CD4-positive, alpha-beta T cell treated with Interleukin-15 for 1 hour (primary cell): ENCODE results near the gene SNX21.
"Not testable (repeated sequence)": the region's sequence is repeated elsewhere in the genome, so short reads cannot be mapped to it uniquely, and the experiment has no call there.

Source experiments
- DNase-seq: peaks from one replicate; pipeline ENCODE4 v3.0.0-alpha.2; 2020

The SNX21 gene

GRCh38 chr20:45851501-45851900 is 17.9 kb downstream of the SNX21 start:
- DNase-seq = no peak

DNA sequence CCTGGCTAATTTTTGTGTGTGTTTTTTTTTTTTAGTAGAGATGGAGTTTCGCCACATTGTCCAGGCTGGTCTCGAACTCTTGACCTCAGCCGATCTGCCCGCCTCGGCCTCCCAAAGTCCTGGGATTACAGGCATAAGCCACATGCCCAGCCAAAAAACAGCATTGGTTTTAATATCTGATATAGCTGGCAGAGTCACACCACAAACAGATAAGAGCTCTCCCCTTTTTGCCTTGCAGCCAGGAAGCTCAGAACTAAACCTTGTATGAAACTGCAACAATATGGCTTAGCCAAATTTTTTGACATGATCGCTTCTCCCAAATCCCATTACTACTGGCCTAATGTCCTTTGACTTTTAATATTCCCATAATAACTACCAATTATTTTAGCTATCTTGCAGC is 18.7 kb downstream of the SNX21 start:
- DNase-seq = no peak

DNA sequence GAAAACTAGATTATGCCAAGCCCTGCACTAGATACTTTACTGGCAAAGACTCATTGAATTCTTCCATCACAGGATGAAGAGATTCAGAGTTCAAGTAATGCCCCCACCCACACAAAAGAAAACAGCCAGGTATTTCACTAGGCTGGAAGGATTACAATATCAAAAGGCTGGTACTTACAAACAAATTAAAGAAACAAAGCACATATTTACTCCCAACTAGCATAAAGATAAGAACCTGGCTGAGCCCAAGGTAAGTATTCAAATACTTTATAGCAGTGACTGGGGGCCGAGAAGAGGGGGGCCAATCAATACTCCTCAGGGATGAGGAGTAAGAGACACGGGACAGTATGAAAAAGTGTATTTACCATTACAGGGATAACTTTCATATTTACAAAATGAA is 19.9 kb downstream of the SNX21 start:
- DNase-seq = no peak

DNA sequence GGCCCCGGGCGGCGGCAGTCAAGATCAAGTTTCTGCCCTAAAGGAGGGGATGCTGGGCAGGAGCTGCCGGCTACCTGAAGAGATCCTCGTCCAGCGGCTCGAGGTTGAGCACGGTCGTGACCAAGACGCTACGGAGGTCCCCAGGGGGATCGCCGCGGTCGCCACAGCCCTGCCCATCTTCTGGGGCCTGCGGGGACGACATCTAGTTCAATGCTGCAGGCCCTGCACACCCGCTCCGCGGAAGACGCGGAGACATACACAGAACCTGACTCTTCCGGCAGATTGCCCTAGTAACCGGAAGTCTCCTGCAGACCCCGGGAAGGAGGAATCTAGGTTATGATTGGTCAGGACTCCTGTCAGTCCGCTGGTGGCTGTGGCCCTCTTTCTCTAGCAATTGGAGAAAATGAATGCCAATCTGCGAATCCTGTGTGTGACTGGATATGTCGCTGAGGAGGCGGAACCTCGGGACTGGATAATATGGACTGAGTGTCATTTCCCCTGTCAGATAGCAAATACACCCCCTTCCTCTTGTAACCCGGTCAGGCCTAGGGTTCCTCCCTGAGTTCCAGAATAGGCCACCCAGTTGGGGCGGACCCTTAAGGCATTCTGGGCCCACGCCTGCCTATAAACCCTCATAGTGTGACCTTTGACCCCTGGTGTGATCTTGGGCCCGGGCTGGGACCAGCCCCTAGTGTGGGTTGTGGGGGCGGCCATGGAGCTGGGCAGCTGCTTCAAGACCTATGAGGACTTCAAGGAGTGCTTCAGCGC is 23.7 kb downstream of the SNX21 start, which contains the start of the genes ACOT8 and ZSWIM3:
TSS of gene ACOT8 (minus strand) at position 279 of the 768 bp plus-strand sequence. CDS start at position 202, 77 bp downstream.
TSS of gene ZSWIM3 (plus strand) at position 501 of the 768 bp plus-strand sequence. CDS start at position 713, 212 bp downstream.
- DNase-seq = peak; percentile 98

- no peak for DNase-seq
These were observed 24.2 kb downstream of the SNX21 start for GRCh38 chr20:45857882-45858216.

- DNase-seq = no peak
These were observed 26.3 kb downstream of the SNX21 start for GRCh38 chr20:45859916-45860315.

DNA sequence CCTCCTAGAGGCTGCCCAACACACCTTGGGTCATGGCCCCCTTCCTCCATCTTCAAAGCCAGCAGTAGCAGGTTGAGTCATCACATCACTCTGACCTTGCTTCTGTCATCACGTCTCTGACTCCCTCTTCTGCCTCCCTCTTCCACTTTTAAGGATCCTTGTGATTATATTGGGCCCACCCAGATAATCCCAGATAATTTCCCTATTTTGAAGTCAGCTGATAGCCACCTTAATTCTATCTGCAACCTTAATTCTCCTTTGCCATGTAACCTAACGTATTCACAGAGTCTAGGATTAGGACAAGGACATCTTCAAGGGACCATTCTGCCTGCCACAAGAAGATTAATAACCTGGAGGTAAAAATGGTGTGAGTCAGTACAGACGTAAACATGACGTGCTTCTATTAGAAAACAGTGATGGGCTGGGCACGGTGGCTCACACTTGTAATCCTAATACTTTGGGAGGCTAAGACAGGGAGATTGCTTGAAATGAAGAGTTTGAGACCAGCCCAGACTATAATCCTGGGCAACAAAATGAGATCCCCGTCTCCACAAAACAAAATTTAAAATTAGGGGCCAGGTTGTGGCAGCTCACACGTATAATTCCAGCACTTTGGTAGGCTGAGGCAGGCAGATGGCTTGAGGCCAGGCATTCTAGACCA is 27.1 kb downstream of the SNX21 start:
- DNase-seq = no peak

- no peak for DNase-seq
These were observed 27.8 kb downstream of the SNX21 start for GRCh38 chr20:45861221-45862075.

DNA sequence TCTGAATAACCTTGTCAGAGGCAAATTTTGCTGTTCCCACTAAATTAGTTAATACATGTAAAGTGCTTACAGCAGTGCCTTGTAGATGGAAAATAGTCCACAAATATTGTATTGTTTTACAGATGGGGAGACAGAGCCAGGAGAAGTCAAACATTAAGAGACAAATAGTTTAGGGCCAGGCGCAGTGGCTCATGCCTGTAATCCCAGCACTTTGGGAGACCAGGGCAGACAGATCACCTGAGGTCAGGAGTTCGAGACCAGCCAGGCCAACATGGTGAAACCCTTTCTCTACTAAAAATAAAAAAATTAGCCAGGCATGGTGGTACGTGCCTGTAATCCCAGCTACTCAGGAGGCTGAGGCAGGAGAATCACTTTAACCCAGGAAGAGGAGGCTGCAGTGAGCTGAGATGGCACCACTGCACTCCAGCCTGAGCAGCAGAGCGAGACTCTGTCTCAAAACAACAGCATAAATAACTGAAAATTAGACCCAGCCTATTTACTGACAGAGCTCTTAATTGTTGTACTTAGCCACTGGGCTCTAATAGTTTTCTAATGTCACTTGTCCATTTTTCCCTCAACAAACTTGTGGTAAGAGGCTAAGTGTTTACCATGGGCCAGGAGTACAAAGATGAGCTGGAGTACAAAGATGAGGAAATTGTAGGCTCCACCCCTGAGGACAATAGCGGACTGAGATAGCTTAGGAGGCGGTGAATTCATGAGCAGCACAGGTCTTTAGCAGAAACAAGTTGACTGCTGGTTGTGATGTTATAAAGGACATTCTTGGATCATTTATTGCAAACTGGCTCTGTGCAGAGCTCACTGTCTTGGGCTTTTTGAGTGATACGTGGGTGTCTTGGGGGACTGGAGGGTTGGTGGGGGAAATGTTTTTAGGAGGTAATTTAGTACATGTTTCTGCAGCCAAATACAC is 30.2 kb downstream of the SNX21 start:
- DNase-seq = no peak

DNA sequence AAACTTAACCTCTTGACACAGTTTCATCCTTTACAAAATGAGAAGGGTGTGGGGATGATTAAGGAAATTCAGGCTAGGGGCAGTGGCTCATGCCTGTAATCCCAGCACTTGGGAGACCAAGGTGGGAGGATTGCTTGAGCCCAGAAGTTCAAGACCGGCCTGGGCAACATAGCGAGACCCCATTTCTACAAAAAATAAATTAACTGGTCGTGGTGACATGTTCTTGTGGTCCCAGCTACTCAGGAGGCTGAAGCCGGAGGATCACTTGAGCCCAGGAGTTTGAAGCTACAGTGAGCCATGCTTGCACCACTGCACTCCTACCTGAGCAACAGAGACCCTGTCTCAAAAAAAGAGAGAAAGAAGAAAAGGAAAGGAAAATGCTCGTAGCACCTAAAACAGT is 32.9 kb downstream of the SNX21 start:
- no peak for DNase-seq

DNA sequence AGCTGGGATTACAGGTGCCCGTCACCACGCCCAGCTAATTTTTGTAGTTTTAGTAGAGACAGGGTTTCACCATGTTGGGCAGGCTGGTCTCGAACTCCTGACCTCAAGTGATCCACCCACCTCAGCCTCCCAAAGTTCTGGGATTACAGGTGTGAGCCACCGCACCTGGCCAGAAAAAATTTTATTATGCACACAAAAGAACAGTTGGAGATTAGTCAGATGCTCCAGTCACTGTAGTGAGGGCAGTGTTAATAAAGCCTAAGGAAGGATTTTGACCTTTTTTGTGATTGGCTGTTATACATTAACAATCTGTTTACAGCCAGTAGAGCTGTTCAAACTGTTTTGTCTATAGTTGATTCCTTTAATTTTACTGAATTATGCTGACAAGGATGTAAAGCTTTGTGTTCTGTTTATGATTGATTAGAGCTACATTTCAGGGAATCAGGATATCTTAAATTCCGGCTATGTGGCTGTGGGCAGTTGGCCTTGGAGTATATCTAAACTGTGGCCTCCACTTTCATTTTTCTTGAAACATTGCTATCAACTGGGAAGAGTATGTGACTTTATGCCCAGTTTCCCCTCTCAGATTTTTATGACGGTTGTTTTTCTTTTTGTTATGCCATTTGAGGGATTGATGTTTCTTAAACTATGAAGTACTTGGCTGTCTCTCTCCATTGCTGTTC is 33.7 kb downstream of the SNX21 start:
- no peak for DNase-seq

DNA sequence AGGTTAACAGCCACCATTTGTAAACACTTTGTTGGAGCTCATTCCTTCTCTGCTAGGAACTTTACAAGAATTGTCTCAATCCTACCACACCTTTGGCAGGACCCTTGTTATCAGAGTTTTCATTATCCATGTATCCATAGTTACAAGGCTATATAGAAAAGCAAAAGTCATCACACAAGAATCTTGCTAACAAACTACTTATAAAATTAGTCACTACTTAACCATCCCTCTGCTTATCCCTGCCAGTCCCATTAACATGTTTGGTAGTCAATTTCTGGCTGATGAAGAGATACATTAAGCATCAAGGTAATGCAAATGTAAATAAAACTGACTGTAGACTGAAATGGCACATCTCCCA is 34.2 kb downstream of the SNX21 start:
- no peak for DNase-seq

GRCh38 chr20:45872626-45873025 is 39.0 kb downstream of the SNX21 start:
- no peak for DNase-seq

DNA sequence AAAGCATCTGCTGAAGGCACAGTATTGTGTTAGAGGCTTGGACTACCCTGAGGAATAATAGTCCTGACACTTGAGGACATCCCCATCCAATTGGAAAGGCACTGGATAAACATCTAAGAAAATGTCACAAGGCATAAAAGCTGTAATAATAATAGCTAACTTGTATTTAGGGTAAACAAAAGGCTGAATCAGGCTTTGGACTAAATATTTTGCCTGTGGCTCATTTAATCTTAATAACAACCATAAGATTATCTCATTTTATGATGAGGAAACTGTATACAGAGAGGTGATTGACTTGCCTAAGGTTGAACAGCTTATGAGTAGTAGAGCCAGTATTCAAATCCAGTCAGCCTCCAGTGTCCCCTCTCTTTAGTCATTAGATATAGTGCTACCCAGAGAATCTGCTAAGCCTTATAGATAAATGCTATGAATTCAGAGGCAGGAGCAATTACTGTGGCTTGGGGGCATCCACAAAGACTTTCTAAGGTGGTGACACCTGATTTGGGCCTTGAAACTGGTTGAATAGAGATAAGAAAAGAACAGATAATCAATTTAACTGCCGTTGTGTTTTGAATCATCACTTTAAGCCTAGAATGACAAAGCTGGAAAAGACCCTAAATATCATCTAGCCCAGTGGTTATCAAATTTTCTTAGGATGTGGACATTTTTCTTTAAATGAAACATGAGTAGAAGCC is 40.0 kb downstream of the SNX21 start:
- no peak for DNase-seq

GRCh38 chr20:45874104-45874481 is 40.5 kb downstream of the SNX21 start:
- not testable (repeated sequence) for DNase-seq

- no peak for DNase-seq
These were observed 41.0 kb downstream of the SNX21 start for GRCh38 chr20:45874576-45874975.

DNA sequence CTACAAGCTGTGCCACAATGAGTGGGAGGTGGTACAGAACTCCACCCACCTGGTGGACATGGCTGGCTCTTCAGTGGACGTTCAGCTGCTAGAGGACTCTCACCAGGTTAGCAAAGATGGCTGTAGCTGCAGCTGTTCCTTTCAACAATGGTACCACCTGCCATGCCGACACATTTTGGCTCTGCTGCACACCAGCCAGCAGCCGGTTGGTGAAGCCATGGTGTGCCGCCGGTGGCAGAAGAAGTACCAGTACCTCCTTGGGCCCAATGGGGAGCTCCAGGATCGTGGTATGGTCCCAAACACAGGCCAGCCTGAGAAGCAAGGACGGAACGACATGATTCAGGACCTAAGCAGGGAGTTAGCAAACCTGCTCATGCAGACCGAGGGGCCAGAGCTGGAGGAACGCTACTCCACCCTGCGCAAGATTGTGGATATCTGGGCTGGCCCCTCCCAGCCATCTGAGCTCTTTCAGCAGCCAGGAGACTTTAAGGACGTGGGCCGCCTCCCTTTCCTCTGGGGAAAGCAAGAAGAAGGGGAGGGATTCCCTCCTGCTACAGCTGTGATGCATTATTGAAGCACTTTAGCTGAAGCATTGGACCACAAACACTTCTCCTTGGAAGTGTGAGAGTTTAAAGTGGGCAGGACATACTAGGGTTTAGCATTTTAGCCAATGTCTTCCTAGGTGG is 44.6 kb downstream of the SNX21 start:
- DNase-seq = no peak

GRCh38 chr20:45880988-45881788 is 47.6 kb downstream of the SNX21 start, which contains the start of gene ZSWIM1:
ZSWIM1 (plus strand) TSS chr20:45881227; CDS start chr20:45882593, 1,366 bp downstream.
- peak; percentile 98 for DNase-seq

- DNase-seq = no peak
These were observed 49.0 kb downstream of the SNX21 start for GRCh38 chr20:45882469-45883099.
